ENCODE results near the gene LRRC8B. TPM values are rescaled to one million over a fixed set of nuclear protein-coding genes. Genes with fewer than 3 reads are reported as not detected.

Gene LRRC8B
- total and polyA plus RNA-seq, 2 of the 13 experiments (the other 11 are each of a cell fraction or from before 2014, with no cell fraction given), result 4.9 to 7.6 TPM

GRCh38 chr1:89524369-89525168 lies at the start of gene LRRC8B (continued):
- TF ChIP-seq DMTF1 (CRISPR knock-in tag; IDR thresholded peaks at IDR 0.05) (no peak; the same call in 1 of the 2 replicates), ZNF142 (CRISPR knock-in tag; IDR thresholded peaks at IDR 0.05) (no peak), TCF12 (IDR thresholded peaks at IDR 0.05) (no peak), TCF12 (CRISPR knock-in tag; IDR thresholded peaks at IDR 0.05) (no peak), POLR2AphosphoS5 (IDR thresholded peaks at IDR 0.05; ENCODE audit: low read depth, low read length) (peak; percentile 69; the same call in 1 of the 2 replicates), ZNF674 (CRISPR knock-in tag; IDR thresholded peaks at IDR 0.05; ENCODE audit: low read depth) (no peak), CREM (IDR thresholded peaks at IDR 0.05) (no peak), CREM (CRISPR knock-in tag; IDR thresholded peaks at IDR 0.05) (no peak), ZNF264 (CRISPR knock-in tag; IDR thresholded peaks at IDR 0.05) (no peak), UBTF (CRISPR knock-in tag; IDR thresholded peaks at IDR 0.05) (peak; percentile 91), ZNF678 (CRISPR knock-in tag; IDR thresholded peaks at IDR 0.05) (peak; percentile 92), KDM6A (CRISPR knock-in tag; IDR thresholded peaks at IDR 0.05; ENCODE audit: low read depth) (no peak), ISL2 (CRISPR knock-in tag; IDR thresholded peaks at IDR 0.05) (no peak), KDM5A (IDR thresholded peaks at IDR 0.05; ENCODE audit: borderline replicate concordance, low read length) (no peak), SYNCRIP (IDR thresholded peaks at IDR 0.05; ENCODE audit: insufficient read depth, low read depth, low read length) (no peak), AHR (CRISPR knock-in tag; IDR thresholded peaks at IDR 0.05) (peak; percentile 75; the same call in 1 of the 2 replicates), DNMT3B (CRISPR knock-in tag; conservative IDR thresholded peaks at IDR 0.05) (no peak), ZNF784 (CRISPR knock-in tag; IDR thresholded peaks at IDR 0.05; ENCODE audit: borderline replicate concordance) (no peak; the same call in 1 of the 2 replicates), ZNF747 (CRISPR knock-in tag; IDR thresholded peaks at IDR 0.05; ENCODE audit: borderline replicate concordance) (no peak)
